Endothelial cell of umbilical vein (primary cell): ENCODE results near the gene ALG1L2. TPM values are rescaled to one million over a fixed set of nuclear protein-coding genes. Genes with fewer than 3 reads are reported as not detected.
"Not testable (repeated sequence)": the region's sequence is repeated elsewhere in the genome, so short reads cannot be mapped to it uniquely, and the experiment has no call there.

Experiments used
- BruUV-seq: library from RNA; stranded (reverse); fragments of 400-500 nt; replicated peaks from 2 replicates; lab custom pipeline; 2021; lab: Mats Ljungman, UMichigan
- CTCF ChIA-PET: fragments of 300-600, 350-600 bp; sonication (Branson Sonifier 250); formaldehyde crosslinking; loops from one replicate; lab custom pipeline; 2021; ENCODE audit warnings: antibody characterized with exemption, inconsistent platforms; lab: Charles Lee
- POLR2A ChIA-PET: fragments of 300-600, 350-600 bp; sonication (Branson Sonifier 250); formaldehyde crosslinking; loops from one replicate; lab custom pipeline; 2021; ENCODE audit warnings: antibody characterized with exemption, inconsistent platforms; lab: Charles Lee
- DNase-seq: peaks from one replicate; pipeline ENCODE4 v3.0.0-alpha.2; 2011; ENCODE audit warnings: low read depth, low spot score
- FAIRE-seq: peaks from 2 replicates; lab custom pipeline; 2011; peaks lifted over from hg19 to GRCh38; lab: Jason Lieb, UNC
- H2AFZ ChIP-seq: 2 replicates; pipeline ENCODE4 v1.6.0; 2012; ENCODE audit warnings: low read depth, low read length, control low read depth, inconsistent platforms
- H3K27ac ChIP-seq: 2 replicates; pipeline ENCODE4 v1.5.1; 2011; ENCODE audit warnings: low read depth, mild to moderate bottlenecking, control low read depth, low read length, moderate library complexity; ENCODE audit not compliant: insufficient read depth
- H3K27me3 ChIP-seq, 2 experiments: 2 replicates each; pipeline versions ENCODE4 v1.6.0 to v1.6.1; 2011; ENCODE audit warnings: low read length in 2 of 2, mixed read lengths in 1 of 2; ENCODE audit not compliant: control insufficient read depth in 2 of 2, insufficient read depth in 2 of 2
- H3K36me3 ChIP-seq, 2 experiments: 2 replicates in 1 of 2; 3 replicates in 1 of 2; pipeline ENCODE4 v1.5.1; 2011; ENCODE audit warnings: low read length in 2 of 2, mild to moderate bottlenecking in 1 of 2, moderate library complexity in 1 of 2; ENCODE audit not compliant: control insufficient read depth in 2 of 2, insufficient read depth in 2 of 2; ENCODE audit errors: extremely low read depth in 1 of 2
- H3K4me1 ChIP-seq: 3 replicates; pipeline ENCODE4 v1.5.1; 2011; ENCODE audit warnings: mild to moderate bottlenecking, low read length; ENCODE audit not compliant: control insufficient read depth, insufficient read depth; ENCODE audit errors: extremely low read depth
- H3K4me2 ChIP-seq: 2 replicates; pipeline ENCODE4 v1.6.1; 2011; ENCODE audit warnings: low read length, control low read depth, mixed read lengths; ENCODE audit not compliant: insufficient read depth
- H3K4me3 ChIP-seq, 3 experiments: fragments of 200-600 bp in 1 of 3; sonication (generic), shearing (Covaris generic) in 1 of 3; replicated peaks in 1 of 3; 2 replicates each; pipeline ENCODE4 v1.5.1; 2011 to 2016; ENCODE audit warnings: control low read depth in 3 of 3, low read length in 3 of 3, mild to moderate bottlenecking in 2 of 3, inconsistent platforms in 1 of 3, low read depth in 1 of 3, moderate library complexity in 1 of 3; ENCODE audit not compliant: insufficient read depth in 1 of 3
- H3K79me2 ChIP-seq: 2 replicates; pipeline ENCODE4 v1.6.0; 2012; ENCODE audit warnings: low read length, inconsistent platforms; ENCODE audit not compliant: control insufficient read depth, insufficient read depth
- H3K9ac ChIP-seq: replicated peaks from 2 replicates; pipeline ENCODE3; 2011; ENCODE audit warnings: low read length, control low read depth; ENCODE audit not compliant: insufficient read depth; ENCODE audit errors: extremely low read depth
- H3K9me1 ChIP-seq: replicated peaks from 3 replicates; pipeline ENCODE4 v1.6.0; 2011; ENCODE audit warnings: mild to moderate bottlenecking, low read length; ENCODE audit not compliant: control insufficient read depth, insufficient read depth; ENCODE audit errors: extremely low read depth
- H3K9me3 ChIP-seq: replicated peaks from 2 replicates; pipeline ENCODE4 v1.5.1; 2012; ENCODE audit warnings: low read length, inconsistent platforms; ENCODE audit not compliant: control insufficient read depth, insufficient read depth
- H4K20me1 ChIP-seq: replicated peaks from 2 replicates; pipeline ENCODE3; 2011; ENCODE audit warnings: mild to moderate bottlenecking, low read length; ENCODE audit not compliant: control insufficient read depth, insufficient read depth; ENCODE audit errors: extremely low read depth
- POLR2AphosphoS5 ChIP-seq: IDR thresholded peaks from 2 replicates; pipeline ENCODE4 v1.6.1; 2012; ENCODE audit warnings: low read depth, mild to moderate bottlenecking, control low read depth, low read length, moderate library complexity; ENCODE audit not compliant: insufficient read depth
- dilution Hi-C: fragments of 300-500 bp; cut with MboI; formaldehyde crosslinking; loops from one replicate; pipeline ENCODE4 v1.15.0; 2019; ENCODE audit warnings: low sequenced_read_pairs; ENCODE audit not compliant: extremely low pct_ligation_motif_present
- intact Hi-C: fragments of 100-400 bp; cut with micrococcal nuclease; formaldehyde crosslinking; loops from one replicate; pipeline ENCODE4 v1.10.0; 2022
- polyA plus RNA-seq, 4 experiments: library from polyadenylated mRNA; depleted of rRNA in 3 of 4; stranded (reverse) in 3 of 4; unstranded in 1 of 4; fragments of >200 nt; gene quantifications; 2 replicates each; pipeline versions ENCODE4 v1.2.1 to v1.2.3, GENCODE V29; 2011 to 2012; ENCODE audit warnings: missing spikeins in 1 of 4
- total RNA-seq: library from RNA; stranded (reverse); gene quantifications from 2 replicates; pipeline ENCODE4 v1.2.3, GENCODE V29; 2021

Gene ALG1L2
- total and polyA plus RNA-seq, 2 donors (not counting 3 experiments of a cell fraction or from before 2014, with no cell fraction given) = not detected

DNA sequence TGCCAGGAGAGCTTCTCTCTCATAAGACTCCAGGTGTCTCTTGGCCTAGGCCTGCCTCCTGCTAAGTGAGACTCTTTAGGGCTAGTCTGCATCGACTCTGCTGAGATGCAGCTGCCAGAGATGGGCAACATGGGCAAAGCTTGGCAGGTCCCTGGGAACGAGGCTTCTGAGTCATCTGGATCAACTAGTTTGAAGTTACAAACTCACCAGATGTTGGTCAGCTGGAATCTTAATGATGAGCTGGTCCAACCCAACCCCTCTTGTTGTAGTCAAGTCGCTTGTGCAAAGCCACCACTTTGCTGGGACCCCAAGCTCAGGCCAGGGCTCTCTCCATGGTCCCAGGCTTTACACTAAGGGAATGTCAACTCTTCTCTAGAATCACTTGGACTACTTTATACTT, 38.9 kb upstream of the ALG1L2 start:
- H3K9ac ChIP-seq, H2AFZ ChIP-seq, CTCF ChIA-PET, H3K9me3 ChIP-seq, DNase-seq, H3K4me1 ChIP-seq, dilution Hi-C loops, H3K79me2 ChIP-seq, H3K27ac ChIP-seq, H4K20me1 ChIP-seq, H3K27me3 ChIP-seq, BruUV-seq, POLR2A ChIA-PET, H3K9me1 ChIP-seq, intact Hi-C loops, H3K36me3 ChIP-seq, H3K4me3 ChIP-seq, FAIRE-seq, H3K4me2 ChIP-seq: not testable (repeated sequence)

DNA sequence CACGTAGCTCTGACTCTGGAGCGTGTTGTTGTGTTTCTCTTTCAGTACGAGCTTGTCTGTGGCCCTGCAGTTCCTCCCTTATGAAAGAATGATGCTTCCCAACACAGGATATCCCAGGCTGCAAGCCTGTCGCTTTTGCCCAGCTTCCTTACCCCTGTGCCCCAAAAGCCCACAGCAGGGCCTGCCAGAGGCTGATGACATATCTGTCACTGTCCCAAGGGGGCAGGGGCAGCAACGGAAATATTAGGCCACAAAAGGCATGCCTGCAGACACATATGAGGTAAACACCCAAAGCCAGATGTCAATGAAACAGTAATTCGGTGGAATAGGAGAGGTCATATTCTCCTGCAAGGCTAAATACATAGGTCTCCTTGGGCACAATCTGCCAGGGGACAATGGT, 38.0 kb upstream of the ALG1L2 start:
- DNase-seq, H3K4me3 ChIP-seq, FAIRE-seq, H3K27me3 ChIP-seq, intact Hi-C loops, H3K27ac ChIP-seq, BruUV-seq, H3K4me1 ChIP-seq, dilution Hi-C loops, H2AFZ ChIP-seq, H4K20me1 ChIP-seq, H3K9me1 ChIP-seq, H3K9ac ChIP-seq, H3K36me3 ChIP-seq, CTCF ChIA-PET, H3K9me3 ChIP-seq, POLR2A ChIA-PET, H3K4me2 ChIP-seq, H3K79me2 ChIP-seq: not testable (repeated sequence)

DNA sequence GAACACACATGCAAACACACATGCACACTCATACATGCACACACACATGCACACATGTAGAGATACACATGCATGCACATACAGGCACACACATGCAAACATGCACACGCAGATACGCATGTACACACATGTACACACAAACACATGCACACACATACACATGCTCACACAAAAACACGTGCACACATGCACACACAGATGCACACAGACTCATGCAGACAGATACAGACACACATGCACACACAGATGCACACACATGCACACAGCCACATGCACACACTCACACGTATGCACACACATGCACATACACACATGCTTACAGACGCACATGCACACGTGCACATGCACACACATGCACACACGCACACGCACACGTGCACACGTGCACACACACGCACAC, 37.3 kb upstream of the ALG1L2 start:
- CTCF ChIA-PET = no interaction called here
- Histone ChIP-seq H3K9ac (no peak overlapping the region), H3K4me2 (no peak overlapping the region), H3K9me3 (no peaks in the 10 kb centered on the region), H3K4me1 (no peaks in the 10 kb centered on the region), H3K9me1 (no peaks in the 10 kb centered on the region), H3K4me3 (no peak overlapping the region), H4K20me1 (no peaks in the 10 kb centered on the region), H2AFZ (no peak overlapping the region), H3K27me3 (no peaks in the 10 kb centered on the region), H3K79me2 (no peaks in the 10 kb centered on the region), H3K27ac (no peak overlapping the region), H3K36me3 (no peaks in the 10 kb centered on the region)
- POLR2A ChIA-PET = no interaction called here
- no TSS peak for BruUV-seq
- peak; percentile 1 for DNase-seq
- FAIRE-seq = no peak
- TF ChIP-seq POLR2AphosphoS5 = no peak
- intact Hi-C loops = no loop called here
- dilution Hi-C loops = no loop called here
